ENCODE measurements around the gene CCDC88A. TPM values are rescaled to one million over a fixed set of nuclear protein-coding genes. Genes with fewer than 3 reads are reported as not detected.
A peak's percentile ranks its signal among the peaks of the same experiment; 100 is the strongest.

Gene CCDC88A
- polyA plus RNA-seq, 1 of the 3 experiments (the other 2 are of a cell fraction) = 7.0 TPM

- CTCF ChIA-PET = interaction anchor here (1.3 kb wide), 1 partner anchor 36 kb away, joined by 4 read pairs; no protein-coding TSS in a partner anchor
- H3K9me3 ChIP-seq = 0 out of 2 replicates have a peak, but pooled peaks cover 4% of the 10 kb centered on the region
Measured at GRCh38 chr2:55395724-55396605, 23.7 kb downstream of the CCDC88A start.

GRCh38 chr2:55391615-55392242 lies 27.9 kb downstream of the CCDC88A start:
- Histone ChIP-seq H3K36me3 (replicated peaks in 1 of 2; ENCODE audit: control insufficient read depth in 1 of 2, insufficient read depth in 2 of 2, low read length in 1 of 2) (peaks cover 0 to 11% of the 10 kb centered on the region in 2 experiments), H3K4me3 (ENCODE audit: low read depth in 2 of 2, low read length in 1 of 2) (no peak overlapping the region), H3F3A (replicated peaks; ENCODE audit: insufficient read depth) (peaks cover 12% of the 10 kb centered on the region), H3K4me1 (ENCODE audit: control insufficient read depth in 1 of 2, insufficient read depth in 2 of 2, low read depth in 1 of 2, low read length in 1 of 2) (peaks cover 0 to 3% of the 10 kb centered on the region in 2 experiments; a peak in 1 of 4 replicates), H3K79me2 (ENCODE audit: insufficient read depth) (peaks cover 15% of the 10 kb centered on the region), H3K9me2 (no peaks in the 10 kb centered on the region), H3K9ac (no peak overlapping the region), H3K27ac (ENCODE audit: low read depth in 2 of 2, low read length in 1 of 2) (peak overlapping the region in 1 of 2 experiments; percentile 70; a peak in 2 of 4 replicates), H3K27me3 (ENCODE audit: insufficient read depth) (no peaks in the 10 kb centered on the region), H3K4me2 (no peak overlapping the region), H4K20me1 (ENCODE audit: insufficient read depth) (no peaks in the 10 kb centered on the region), H3K9me3 (0 out of 2 replicates have a peak, but pooled peaks cover 4% of the 10 kb centered on the region), H2AFZ (ENCODE audit: low read depth) (no peak overlapping the region)
- CTCF ChIA-PET = interaction anchor here (1.3 kb wide), 1 partner anchor 19 kb away, joined by 3 read pairs; no protein-coding TSS in a partner anchor
- DNase-seq = peak; percentile 17
- WGBS (ENCODE audit: low lambda C conversion rate) = 83% methylated on average over 3 of the region's 3 CpGs
- POLR2A ChIA-PET = no interaction called here
- 0 out of 2 replicates have a peak, but pooled peaks have one; percentile 8 for TF ChIP-seq RAD21 (IDR thresholded peaks at IDR 0.05; ENCODE audit: low read length)
- no peak for TF ChIP-seq ZBTB33 (IDR thresholded peaks at IDR 0.05; ENCODE audit: borderline replicate concordance, low read depth)
- TF ChIP-seq USF1 (IDR thresholded peaks at IDR 0.05; ENCODE audit: borderline replicate concordance, low read depth) = no peak
- no peak for TF ChIP-seq FOXJ3 (CRISPR knock-in tag; IDR thresholded peaks at IDR 0.05)
- TF ChIP-seq CTCF (IDR thresholded peaks at IDR 0.05) = no peak
- no peak for TF ChIP-seq MAX (IDR thresholded peaks at IDR 0.05; ENCODE audit: low read depth)
- no peak for TF ChIP-seq TEAD4 (IDR thresholded peaks at IDR 0.05; ENCODE audit: borderline replicate concordance, insufficient read depth)
- no peak for TF ChIP-seq TAF1 (IDR thresholded peaks at IDR 0.05; ENCODE audit: borderline replicate concordance, low read depth, low read length)
- no peak for TF ChIP-seq NFIC (IDR thresholded peaks at IDR 0.05; ENCODE audit: borderline replicate concordance)
- TF ChIP-seq SIN3A (IDR thresholded peaks at IDR 0.05; ENCODE audit: borderline replicate concordance, low read depth, low read length) = no peak
- no peak for TF ChIP-seq EZH2phosphoT487 (IDR thresholded peaks at IDR 0.05; ENCODE audit: borderline replicate concordance, low read depth)
- TF ChIP-seq CHD2 (IDR thresholded peaks at IDR 0.05; ENCODE audit: low read length, partially characterized antibody) = peak; percentile 15
- no peak for TF ChIP-seq PBX3 (IDR thresholded peaks at IDR 0.05)

More at GRCh38 chr2:55395724-55396605, 23.7 kb downstream of the CCDC88A start:
- Histone ChIP-seq H3K4me2 (no peak overlapping the region), H2AFZ (ENCODE audit: low read depth) (no peak overlapping the region), H3K4me1 (ENCODE audit: control insufficient read depth in 1 of 2, insufficient read depth in 2 of 2, low read depth in 1 of 2, low read length in 1 of 2) (peaks cover 3 to 14% of the 10 kb centered on the region in 2 experiments; a peak in 1 of 4 replicates), H3K27me3 (ENCODE audit: insufficient read depth) (no peaks in the 10 kb centered on the region), H3K27ac (ENCODE audit: low read depth in 2 of 2, low read length in 1 of 2) (no peak overlapping the region), H3K79me2 (ENCODE audit: insufficient read depth) (peaks cover 9% of the 10 kb centered on the region), H3K4me3 (ENCODE audit: low read depth in 2 of 2, low read length in 1 of 2) (no peak overlapping the region), H3K36me3 (replicated peaks in 1 of 2; ENCODE audit: control insufficient read depth in 1 of 2, insufficient read depth in 2 of 2, low read length in 1 of 2) (peaks cover 0 to 11% of the 10 kb centered on the region in 2 experiments), H3K9me2 (no peaks in the 10 kb centered on the region), H3K9ac (no peak overlapping the region), H4K20me1 (ENCODE audit: insufficient read depth) (no peaks in the 10 kb centered on the region), H3F3A (replicated peaks; ENCODE audit: insufficient read depth) (peaks cover 22% of the 10 kb centered on the region)
- POLR2A ChIA-PET = no interaction called here
- no peak for DNase-seq
- WGBS (ENCODE audit: low lambda C conversion rate) = 90% methylated on average over 2 of the region's 2 CpGs
- TF ChIP-seq PBX3 (IDR thresholded peaks at IDR 0.05) (no peak), RAD21 (IDR thresholded peaks at IDR 0.05; ENCODE audit: low read length) (no peak), YY1 (IDR thresholded peaks at IDR 0.05; ENCODE audit: low read depth) (no peak)
